Measurements from ENCODE around the gene ARID3C.
A peak's percentile ranks its signal among the peaks of the same experiment; 100 is the strongest.

GRCh38 chr9:34612788-34613390 is 16.0 kb downstream of the ARID3C start:
- no peak for TF ChIP-seq POLR2AphosphoS5 (IDR thresholded peaks at IDR 0.05; ENCODE audit: low read depth, low read length)
- TF ChIP-seq, protein P1, sequence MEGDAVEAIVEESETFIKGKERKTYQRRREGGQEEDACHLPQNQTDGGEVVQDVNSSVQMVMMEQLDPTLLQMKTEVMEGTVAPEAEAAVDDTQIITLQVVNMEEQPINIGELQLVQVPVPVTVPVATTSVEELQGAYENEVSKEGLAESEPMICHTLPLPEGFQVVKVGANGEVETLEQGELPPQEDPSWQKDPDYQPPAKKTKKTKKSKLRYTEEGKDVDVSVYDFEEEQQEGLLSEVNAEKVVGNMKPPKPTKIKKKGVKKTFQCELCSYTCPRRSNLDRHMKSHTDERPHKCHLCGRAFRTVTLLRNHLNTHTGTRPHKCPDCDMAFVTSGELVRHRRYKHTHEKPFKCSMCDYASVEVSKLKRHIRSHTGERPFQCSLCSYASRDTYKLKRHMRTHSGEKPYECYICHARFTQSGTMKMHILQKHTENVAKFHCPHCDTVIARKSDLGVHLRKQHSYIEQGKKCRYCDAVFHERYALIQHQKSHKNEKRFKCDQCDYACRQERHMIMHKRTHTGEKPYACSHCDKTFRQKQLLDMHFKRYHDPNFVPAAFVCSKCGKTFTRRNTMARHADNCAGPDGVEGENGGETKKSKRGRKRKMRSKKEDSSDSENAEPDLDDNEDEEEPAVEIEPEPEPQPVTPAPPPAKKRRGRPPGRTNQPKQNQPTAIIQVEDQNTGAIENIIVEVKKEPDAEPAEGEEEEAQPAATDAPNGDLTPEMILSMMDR (IDR thresholded peaks at IDR 0.05): peak; percentile 96
- TF ChIP-seq, protein P2, sequence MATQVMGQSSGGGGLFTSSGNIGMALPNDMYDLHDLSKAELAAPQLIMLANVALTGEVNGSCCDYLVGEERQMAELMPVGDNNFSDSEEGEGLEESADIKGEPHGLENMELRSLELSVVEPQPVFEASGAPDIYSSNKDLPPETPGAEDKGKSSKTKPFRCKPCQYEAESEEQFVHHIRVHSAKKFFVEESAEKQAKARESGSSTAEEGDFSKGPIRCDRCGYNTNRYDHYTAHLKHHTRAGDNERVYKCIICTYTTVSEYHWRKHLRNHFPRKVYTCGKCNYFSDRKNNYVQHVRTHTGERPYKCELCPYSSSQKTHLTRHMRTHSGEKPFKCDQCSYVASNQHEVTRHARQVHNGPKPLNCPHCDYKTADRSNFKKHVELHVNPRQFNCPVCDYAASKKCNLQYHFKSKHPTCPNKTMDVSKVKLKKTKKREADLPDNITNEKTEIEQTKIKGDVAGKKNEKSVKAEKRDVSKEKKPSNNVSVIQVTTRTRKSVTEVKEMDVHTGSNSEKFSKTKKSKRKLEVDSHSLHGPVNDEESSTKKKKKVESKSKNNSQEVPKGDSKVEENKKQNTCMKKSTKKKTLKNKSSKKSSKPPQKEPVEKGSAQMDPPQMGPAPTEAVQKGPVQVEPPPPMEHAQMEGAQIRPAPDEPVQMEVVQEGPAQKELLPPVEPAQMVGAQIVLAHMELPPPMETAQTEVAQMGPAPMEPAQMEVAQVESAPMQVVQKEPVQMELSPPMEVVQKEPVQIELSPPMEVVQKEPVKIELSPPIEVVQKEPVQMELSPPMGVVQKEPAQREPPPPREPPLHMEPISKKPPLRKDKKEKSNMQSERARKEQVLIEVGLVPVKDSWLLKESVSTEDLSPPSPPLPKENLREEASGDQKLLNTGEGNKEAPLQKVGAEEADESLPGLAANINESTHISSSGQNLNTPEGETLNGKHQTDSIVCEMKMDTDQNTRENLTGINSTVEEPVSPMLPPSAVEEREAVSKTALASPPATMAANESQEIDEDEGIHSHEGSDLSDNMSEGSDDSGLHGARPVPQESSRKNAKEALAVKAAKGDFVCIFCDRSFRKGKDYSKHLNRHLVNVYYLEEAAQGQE (IDR thresholded peaks at IDR 0.05; ENCODE audit: insufficient read depth in 1 of 2, low read depth in 2 of 2, low read length in 1 of 2): no peak
